HG03159 (cell line): Measurements from ENCODE around the gene MACROD2.
A peak's percentile ranks its signal among the peaks of the same experiment; 100 is the strongest.

Experiments
- ATAC-seq: cut with Tn5 transposase; IDR thresholded peaks from one replicate; pipeline ENCODE4 v1.9.1; 2021; ENCODE audit warnings: mild to moderate bottlenecking, moderate library complexity; ENCODE audit not compliant: unreplicated experiment

Gene MACROD2

DNA sequence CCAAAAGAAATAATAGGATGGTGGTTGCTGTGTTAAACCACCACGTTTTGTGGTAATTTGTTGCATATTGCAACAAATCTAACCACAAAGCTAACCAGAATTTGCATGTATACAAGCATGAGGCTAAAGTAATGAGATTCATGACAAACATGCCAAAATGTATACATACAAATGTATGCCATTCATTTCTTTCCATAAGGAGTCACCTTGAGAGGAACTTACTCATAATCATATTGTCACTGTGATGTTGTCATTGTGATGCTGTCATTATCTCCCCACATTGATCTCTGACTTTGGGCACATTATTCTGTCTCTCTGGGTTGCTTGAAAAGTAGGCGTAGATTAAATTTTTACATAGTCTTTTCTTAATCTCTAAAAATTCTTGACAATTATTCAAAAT is 1228.9 kb downstream of the MACROD2 start:
- ATAC-seq: no peak

DNA sequence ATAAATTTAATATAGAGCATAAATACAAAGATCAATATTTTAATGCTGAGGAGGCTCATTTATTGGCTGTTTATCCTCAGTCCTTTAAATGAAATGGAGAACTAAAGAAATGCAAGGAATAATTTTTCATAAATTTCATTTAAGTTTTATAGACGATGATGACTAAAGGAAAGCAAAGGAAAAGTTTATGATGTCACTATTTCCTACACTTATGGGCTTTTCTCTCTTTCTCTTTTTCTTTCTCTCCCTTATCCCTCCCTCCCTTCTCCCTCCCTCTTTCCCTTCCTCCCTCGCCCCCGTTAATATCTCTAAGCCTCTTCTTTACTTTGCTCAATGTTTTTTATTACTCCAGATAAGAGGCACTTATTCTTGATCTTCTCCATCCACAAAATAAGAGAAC is 1231.8 kb downstream of the MACROD2 start:
- no peak for ATAC-seq

GRCh38 chr20:15232243-15232642 is 1236.9 kb downstream of the MACROD2 start:
- no peak for ATAC-seq

GRCh38 chr20:15235471-15236198 is 1240.3 kb downstream of the MACROD2 start:
- peak; percentile 45 for ATAC-seq

- ATAC-seq: peak; percentile 59
Measured at GRCh38 chr20:15236812-15237211, 1241.5 kb downstream of the MACROD2 start.

GRCh38 chr20:15239542-15240206 is 1244.4 kb downstream of the MACROD2 start:
- no peak for ATAC-seq

DNA sequence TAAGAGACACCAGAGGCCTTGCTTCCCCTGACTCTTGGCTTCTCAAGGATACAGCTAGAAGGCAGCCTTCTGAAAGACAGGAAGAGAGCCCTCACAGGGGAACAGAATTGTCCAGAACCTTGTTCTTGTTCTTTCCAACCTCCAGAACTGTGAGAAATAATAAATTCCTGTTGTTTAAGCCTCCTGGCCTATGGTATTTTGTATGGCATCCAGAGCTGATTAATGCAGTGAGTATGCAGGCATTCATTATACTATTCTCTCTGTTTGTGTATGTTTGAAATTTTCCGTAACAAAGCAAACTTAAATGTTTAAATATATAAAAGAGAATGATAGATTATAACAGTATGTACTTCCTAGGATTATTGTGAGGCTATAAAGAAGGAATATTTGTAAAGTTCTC is 1245.5 kb downstream of the MACROD2 start:
- no peak for ATAC-seq

GRCh38 chr20:15241681-15242080 is 1246.4 kb downstream of the MACROD2 start:
- ATAC-seq: no peak

- ATAC-seq: no peak
Measured at GRCh38 chr20:15242773-15243172, 1247.5 kb downstream of the MACROD2 start.

GRCh38 chr20:15245896-15246295 is 1250.6 kb downstream of the MACROD2 start:
- ATAC-seq: no peak

- ATAC-seq: peak; percentile 93
Measured at GRCh38 chr20:15248618-15249395, 1253.5 kb downstream of the MACROD2 start.

- ATAC-seq: no peak
Measured at GRCh38 chr20:15251171-15251570, 1255.9 kb downstream of the MACROD2 start.

- no peak for ATAC-seq
Measured at GRCh38 chr20:15252304-15252703, 1257.0 kb downstream of the MACROD2 start.

DNA sequence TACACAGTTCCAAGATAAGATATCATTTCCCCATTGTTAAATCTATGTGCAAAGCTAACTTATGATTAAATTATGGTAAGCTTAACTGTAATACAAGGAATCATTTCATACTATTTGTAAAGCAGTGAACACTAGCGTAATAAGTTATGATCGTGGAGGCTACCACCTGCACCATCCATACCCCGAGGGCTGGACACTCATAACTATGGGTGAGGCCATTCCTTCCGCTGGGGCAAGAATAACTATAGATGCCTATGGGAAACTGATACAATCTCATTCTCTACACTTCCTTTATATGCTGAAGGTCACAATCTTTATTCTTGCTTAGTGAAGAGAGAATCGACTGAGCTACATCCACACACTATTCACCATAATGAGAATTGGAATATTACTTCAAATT is 1258.1 kb downstream of the MACROD2 start:
- ATAC-seq: no peak

DNA sequence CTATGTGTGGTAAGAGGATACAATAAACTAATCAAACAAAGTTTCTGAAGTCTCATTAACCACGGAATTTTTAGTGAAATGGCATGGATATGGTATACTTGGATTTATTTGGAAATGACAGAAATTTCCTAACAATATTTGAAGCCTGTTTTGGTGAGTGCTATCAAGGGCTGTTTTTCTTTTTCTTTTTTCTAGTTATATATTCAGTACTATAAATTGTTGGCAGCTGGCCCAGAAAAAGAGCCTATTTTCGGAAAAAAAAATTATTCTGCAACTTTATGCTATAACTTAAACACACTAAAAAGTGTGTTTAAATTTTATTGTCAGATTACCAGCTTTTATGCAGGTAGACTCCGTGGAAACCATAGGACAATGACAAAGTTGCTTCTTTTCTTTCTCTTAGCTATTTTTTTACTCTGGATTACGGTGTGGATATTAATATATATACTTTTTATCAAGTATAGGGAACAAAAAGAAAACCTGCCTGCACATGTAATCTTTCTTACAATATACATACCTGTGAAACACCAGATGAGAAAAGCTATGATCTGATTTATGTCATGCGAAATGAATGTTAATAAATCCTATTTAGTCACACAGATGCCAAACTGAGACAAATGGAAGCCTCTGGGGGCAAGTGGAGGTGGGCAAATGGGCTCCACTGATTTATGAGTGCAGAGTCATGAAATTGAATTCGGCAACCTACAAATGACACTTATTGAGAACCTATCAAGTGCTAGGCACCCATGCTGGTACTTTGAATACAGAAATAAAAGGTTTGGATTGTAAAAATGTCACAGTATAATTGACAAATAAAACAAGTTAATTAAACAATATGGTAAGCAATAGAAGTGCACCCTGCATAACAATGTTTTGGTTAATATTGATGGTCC is 1261.6 kb downstream of the MACROD2 start:
- no peak for ATAC-seq

DNA sequence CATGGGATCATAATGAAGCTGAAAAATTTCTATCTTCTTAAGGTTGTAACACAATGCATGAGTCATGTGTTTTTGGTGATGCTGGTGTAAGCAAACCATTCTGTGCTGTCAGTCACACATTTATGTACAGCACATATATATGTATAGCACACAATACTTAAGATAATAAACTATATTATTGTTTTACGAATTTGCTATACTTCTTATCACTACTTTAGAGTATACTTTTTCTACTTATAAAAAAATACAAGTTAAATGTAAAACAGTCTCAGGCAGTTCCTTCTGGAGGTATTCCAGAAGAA is 1262.2 kb downstream of the MACROD2 start:
- ATAC-seq: no peak

DNA sequence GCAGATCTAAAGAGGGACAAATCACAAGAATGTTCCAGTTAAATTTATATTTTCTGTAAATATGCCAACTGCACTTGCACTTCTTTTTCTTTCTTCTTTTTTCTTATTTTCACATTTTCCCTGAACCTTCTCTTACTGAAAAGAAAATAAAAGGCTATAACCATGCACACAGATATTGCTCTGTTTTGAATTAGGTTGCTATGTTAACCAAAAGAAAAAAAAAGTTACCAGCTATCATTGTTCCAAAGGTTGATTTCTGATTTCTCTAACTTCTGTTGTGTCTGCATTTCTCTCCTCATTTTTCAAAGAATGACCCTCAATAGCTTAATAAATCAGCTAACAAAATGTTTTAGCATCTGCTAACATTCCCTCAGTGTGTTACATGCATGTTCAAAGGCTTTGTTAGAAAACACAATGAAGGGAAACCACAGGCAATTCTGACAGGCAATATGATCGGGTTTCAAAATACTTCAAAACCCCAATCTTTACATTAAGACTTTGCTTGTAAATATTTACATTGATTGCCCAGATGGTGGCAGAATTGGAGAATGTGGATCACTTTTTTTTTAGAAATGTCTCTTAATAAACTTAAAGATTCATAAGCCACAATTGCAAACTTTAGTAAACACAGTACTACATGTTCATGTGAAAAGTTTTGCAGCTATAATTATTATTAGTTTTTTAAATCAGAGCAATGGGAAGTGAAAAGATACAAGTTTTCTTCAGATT is 1270.4 kb downstream of the MACROD2 start:
- ATAC-seq: no peak

DNA sequence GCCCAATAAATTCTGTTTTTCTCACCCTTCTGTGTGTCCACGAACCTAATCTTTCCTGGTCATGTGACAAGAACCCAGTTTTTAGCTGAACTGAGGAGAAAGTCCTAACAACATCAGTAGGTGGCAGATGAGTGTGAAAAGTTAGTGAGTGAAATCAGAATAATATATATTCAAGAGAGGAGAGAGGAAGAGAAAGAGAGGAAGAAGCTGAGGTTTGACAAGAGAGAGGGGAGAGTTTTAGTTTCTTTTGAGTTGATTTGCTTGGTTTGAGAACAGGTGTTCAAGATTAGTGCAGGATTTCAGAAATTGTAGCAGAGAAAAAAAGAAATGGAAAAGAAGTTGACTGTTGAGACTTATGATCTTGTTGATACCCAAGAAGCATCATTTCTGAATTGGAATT is 1272.6 kb downstream of the MACROD2 start:
- ATAC-seq: no peak

GRCh38 chr20:15278041-15278440 is 1282.7 kb downstream of the MACROD2 start:
- no peak for ATAC-seq

DNA sequence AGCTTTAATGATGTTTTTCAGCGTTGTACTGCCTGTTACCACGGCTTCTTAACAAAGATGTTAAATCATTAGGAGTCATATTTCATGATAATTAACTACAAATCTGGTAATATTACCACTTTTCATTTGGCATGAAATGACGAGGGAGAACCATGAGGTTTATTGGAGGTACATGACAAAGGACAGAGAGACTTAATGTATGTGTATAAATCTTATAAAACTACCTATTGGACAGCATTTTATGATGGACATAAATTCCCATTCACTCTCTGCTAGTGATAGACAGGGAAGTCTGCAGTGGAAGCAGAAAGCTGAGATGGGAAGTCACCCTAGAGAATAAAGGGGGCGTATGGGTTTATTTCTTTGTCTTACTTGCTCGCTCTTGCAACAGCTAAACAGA is 1292.0 kb downstream of the MACROD2 start:
- ATAC-seq: no peak
